HCT116 (cell line): ENCODE measurements around the gene LRRN4CL. TPM values are rescaled to one million over a fixed set of nuclear protein-coding genes. Genes with fewer than 3 reads are reported as not detected.

Source experiments
- ATAC-seq: fragments of 200-7000 bp; cut with Tn5 transposase; 2 replicates; pipeline ENCODE4 v1.9.1; 2020; ENCODE audit warnings: mild to moderate bottlenecking, moderate library complexity
- BruUV-seq: library from RNA; stranded (reverse); fragments of 400-500 nt; replicated peaks from 2 replicates; lab custom pipeline; 2021; lab: Mats Ljungman, UMichigan
- CTCF ChIA-PET: fragments of 300-600 bp; sonication (Branson Sonifier 250); formaldehyde crosslinking; loops from one replicate; lab custom pipeline; 2021; ENCODE audit warnings: antibody characterized with exemption; lab: Charles Lee
- POLR2A ChIA-PET: fragments of 300-600, 350-600 bp; sonication (Branson Sonifier 250); formaldehyde crosslinking; loops from one replicate; lab custom pipeline; 2021; ENCODE audit warnings: antibody characterized with exemption; lab: Charles Lee
- RAD21 ChIA-PET, 2 experiments: fragments of 300-600 bp; sonication (Branson Sonifier 250); formaldehyde crosslinking; loops; one replicate each; lab custom pipeline; 2023; ENCODE audit warnings: low total read pairs in 2 of 2; ENCODE audit not compliant: uncharacterized antibody in 2 of 2, unreplicated experiment in 2 of 2, low non-redundant PET in 1 of 2; lab: Charles Lee
- DNase-seq: peaks from one replicate; pipeline ENCODE4 v3.0.0-alpha.2; 2010; ENCODE audit warnings: low read depth, low spot score
- H2AFZ ChIP-seq: fragments of 200-600 bp; shearing (Covaris generic), sonication (generic); 2 replicates; pipeline ENCODE4 v1.6.1; 2017; ENCODE audit warnings: low read depth, mixed run types, mixed read lengths, antibody characterized with exemption, low read length; ENCODE audit not compliant: poor library complexity, severe bottlenecking
- H3K27ac ChIP-seq: 2 replicates; pipeline ENCODE4 v1.5.1; 2012; ENCODE audit warnings: low read depth, low read length
- H3K27me3 ChIP-seq: fragments of 200-600 bp; sonication (generic); 2 replicates; pipeline ENCODE4 v1.6.1; 2016; ENCODE audit warnings: mixed run types, low read length, mixed read lengths; ENCODE audit not compliant: insufficient read depth
- H3K36me3 ChIP-seq, 2 experiments: fragments of 200-500 bp in 1 of 2; fragments of 200-600 bp in 1 of 2; sonication (Bioruptor generic) in 1 of 2; sonication (generic) in 1 of 2; 2 replicates each; pipeline versions ENCODE4 v1.5.1 to v1.6.1; 2014 to 2016; ENCODE audit warnings: low read length in 2 of 2, inconsistent platforms in 1 of 2, mixed read lengths in 1 of 2, mixed run types in 1 of 2; ENCODE audit not compliant: insufficient read depth in 2 of 2, control insufficient read depth in 1 of 2
- H3K4me1 ChIP-seq, 2 experiments: fragments of 200-600 bp in 1 of 2; sonication (generic) in 1 of 2; 2 replicates each; pipeline versions ENCODE4 v1.5.1 to v1.6.1; 2012 to 2017; ENCODE audit warnings: low read length in 2 of 2, inconsistent platforms in 1 of 2, mild to moderate bottlenecking in 1 of 2, mixed read lengths in 1 of 2, mixed run types in 1 of 2, moderate library complexity in 1 of 2; ENCODE audit not compliant: insufficient read depth in 2 of 2, control insufficient read depth in 1 of 2
- H3K4me2 ChIP-seq: fragments of 200-600 bp; sonication (generic); 2 replicates; pipeline ENCODE4 v1.6.1; 2017; ENCODE audit warnings: mixed run types, low read length, mixed read lengths
- H3K4me3 ChIP-seq, 2 experiments: fragments of 200-600 bp in 1 of 2; sonication (generic) in 1 of 2; replicated peaks in 1 of 2; 2 replicates each; pipeline ENCODE4 v1.5.1; 2011 to 2016; ENCODE audit warnings: low read length in 2 of 2, control low read depth in 1 of 2, low read depth in 1 of 2, mild to moderate bottlenecking in 1 of 2, mixed read lengths in 1 of 2, mixed run types in 1 of 2
- H3K79me2 ChIP-seq: fragments of 200-600 bp; sonication (generic); 2 replicates; pipeline ENCODE4 v1.6.1; 2017; ENCODE audit warnings: mild to moderate bottlenecking, mixed run types, low read length, moderate library complexity, mixed read lengths; ENCODE audit not compliant: insufficient read depth
- H3K9ac ChIP-seq: fragments of 200-600 bp; sonication (generic); 2 replicates; pipeline ENCODE4 v1.6.1; 2016; ENCODE audit warnings: low read length, mixed read lengths
- H3K9me2 ChIP-seq: fragments of 200-600 bp; sonication (generic), shearing (Covaris generic); 2 replicates; pipeline ENCODE4 v1.6.1; 2017; ENCODE audit warnings: mixed run types, mild to moderate bottlenecking, moderate library complexity; ENCODE audit not compliant: insufficient read depth
- H3K9me3 ChIP-seq, 2 experiments: fragments of 200-500 bp in 1 of 2; fragments of 200-600 bp in 1 of 2; sonication (Bioruptor generic) in 1 of 2; sonication (generic) in 1 of 2; 2 replicates each; pipeline ENCODE4 v1.6.1; 2014 to 2017; ENCODE audit warnings: low read length in 2 of 2, mixed read lengths in 2 of 2, inconsistent platforms in 1 of 2, low read depth in 1 of 2, mild to moderate bottlenecking in 1 of 2, mixed run types in 1 of 2, moderate library complexity in 1 of 2; ENCODE audit not compliant: control insufficient read depth in 1 of 2, insufficient read depth in 1 of 2
- H4K20me1 ChIP-seq: fragments of 200-600 bp; sonication (generic), shearing (Covaris generic); 2 replicates; pipeline ENCODE4 v1.6.1; 2017; ENCODE audit warnings: mixed run types, mild to moderate bottlenecking, moderate library complexity; ENCODE audit not compliant: insufficient read depth
- CBX3 ChIP-seq: IDR thresholded peaks from 2 replicates; pipeline ENCODE4 v1.6.1; 2012; ENCODE audit warnings: low read depth
- ELF1 ChIP-seq: IDR thresholded peaks from 2 replicates; pipeline ENCODE4 v1.6.1; 2012; ENCODE audit warnings: low read depth, borderline replicate concordance
- FOSL1 ChIP-seq: IDR thresholded peaks from 2 replicates; pipeline ENCODE4 v1.6.1; 2012; ENCODE audit warnings: low read depth
- JUND ChIP-seq: IDR thresholded peaks from 2 replicates; pipeline ENCODE4 v1.6.1; 2012
- SIN3A ChIP-seq: IDR thresholded peaks from 2 replicates; pipeline ENCODE4 v1.6.1; 2012; ENCODE audit warnings: low read depth
- SP1 ChIP-seq: IDR thresholded peaks from 2 replicates; pipeline ENCODE4 v1.6.1; 2012; ENCODE audit warnings: low read depth
- SRF ChIP-seq: IDR thresholded peaks from 2 replicates; pipeline ENCODE4 v1.6.1; 2012; ENCODE audit warnings: low read depth
- YY1 ChIP-seq: IDR thresholded peaks from 2 replicates; pipeline ENCODE4 v1.6.1; 2011; ENCODE audit warnings: low read length, low read depth, moderate library complexity, mild to moderate bottlenecking; ENCODE audit not compliant: insufficient replicate concordance; ENCODE audit errors: extremely low read depth
- ZFX ChIP-seq: fragments of 450-650 bp; IDR thresholded peaks from 2 replicates; pipeline ENCODE4 v1.6.1; 2017
- ZNF274 ChIP-seq: fragments of 200-500 bp; sonication (Bioruptor generic); IDR thresholded peaks from 2 replicates; pipeline ENCODE4 v1.6.1; 2014; ENCODE audit warnings: mild to moderate bottlenecking, low read depth, low read length, inconsistent platforms
- intact Hi-C: fragments of 100-400 bp; cut with micrococcal nuclease; formaldehyde crosslinking; loops from 2 replicates; pipeline ENCODE4 v1.10.0; 2022
- total RNA-seq: library from RNA; stranded (reverse); gene quantifications from one replicate; pipeline ENCODE4 v1.2.1, GENCODE V29; 2021; ENCODE audit not compliant: unreplicated experiment
- TF ChIP-seq, protein P1 (sequence below): IDR thresholded peaks from 2 replicates; pipeline ENCODE4 v1.6.1; 2012
- TF ChIP-seq, protein P2 (sequence below), 3 experiments: fragments of 200-600 bp in 1 of 3; sonication (generic) in 1 of 3; IDR thresholded peaks in 2 of 3; conservative IDR thresholded peaks in 1 of 3; 2 replicates each; pipeline ENCODE4 v1.5.1; 2012 to 2017; ENCODE audit warnings: low read depth in 2 of 3, low read length in 2 of 3, antibody characterized with exemption in 1 of 3, borderline replicate concordance in 1 of 3, control low read depth in 1 of 3, mild to moderate bottlenecking in 1 of 3, mixed read lengths in 1 of 3, mixed run types in 1 of 3, moderate library complexity in 1 of 3; ENCODE audit not compliant: insufficient read depth in 1 of 3

The LRRN4CL gene
- total RNA-seq, 1 experiment from 2014 or later: 0.71 TPM

DNA sequence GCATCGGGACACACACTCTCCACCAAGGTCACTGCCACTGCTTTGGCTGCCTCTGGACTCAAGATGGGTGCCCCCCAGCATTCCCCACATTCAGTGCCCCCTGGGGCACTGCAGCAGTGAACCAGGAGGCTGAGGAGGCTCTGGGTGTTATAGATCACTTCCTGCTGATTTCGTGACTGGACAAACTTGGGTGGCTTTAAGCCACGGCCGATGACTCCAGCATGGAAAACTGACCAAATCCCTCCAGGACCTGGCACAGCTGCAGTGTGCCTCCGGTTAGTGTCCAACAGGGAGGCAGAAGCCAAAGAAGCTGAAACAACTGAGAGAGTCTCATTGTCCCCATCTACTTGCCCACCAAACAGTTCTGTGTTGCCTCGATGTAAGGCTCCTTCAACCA lies 41.7 kb downstream of the LRRN4CL start:
- TF ChIP-seq ZNF274 (no peak), SIN3A (no peak), SRF (no peak), FOSL1 (no peak), SP1 (no peak)
- no peaks in the 10 kb centered on the region for H4K20me1 ChIP-seq
- ATAC-seq: no peak
- peaks cover 12 to 29% of the 10 kb centered on the region in 2 experiments for H3K4me1 ChIP-seq
- intact Hi-C loops: loop anchor here (5.0 kb wide), 1 partner anchor 35 kb away; the partner anchor contains the start of genes EML3 and ROM1
- H3K4me3 ChIP-seq: no peak overlapping the region
- no peaks in the 10 kb centered on the region for H3K9me2 ChIP-seq
- H3K9me3 ChIP-seq: no peaks in the 10 kb centered on the region
- peaks cover 10 to 21% of the 10 kb centered on the region in 2 experiments; a peak in 3 of 4 replicates for H3K36me3 ChIP-seq
- no peaks in the 10 kb centered on the region for H3K27me3 ChIP-seq
- no peak overlapping the region for H2AFZ ChIP-seq
- ChIA-PET CTCF (interaction anchor here (1.6 kb wide), 1 partner anchor 223 kb away, joined by 4 read pairs; no protein-coding TSS in a partner anchor), POLR2A (interaction anchor here (0.8 to 14.1 kb wide), 2 partner anchors 18 to 194 kb away, joined by 3 to 195 read pairs; partner anchors contain the start of genes C11orf98 and CSKMT), RAD21 (no interaction called here)
- no peak for DNase-seq
- no TSS peak for BruUV-seq
- peak overlapping the region; percentile 41; the same call in 1 of the 2 replicates for H3K27ac ChIP-seq
- H3K4me2 ChIP-seq: no peak overlapping the region
- H3K9ac ChIP-seq: no peak overlapping the region
- peaks cover 65% of the 10 kb centered on the region for H3K79me2 ChIP-seq

DNA sequence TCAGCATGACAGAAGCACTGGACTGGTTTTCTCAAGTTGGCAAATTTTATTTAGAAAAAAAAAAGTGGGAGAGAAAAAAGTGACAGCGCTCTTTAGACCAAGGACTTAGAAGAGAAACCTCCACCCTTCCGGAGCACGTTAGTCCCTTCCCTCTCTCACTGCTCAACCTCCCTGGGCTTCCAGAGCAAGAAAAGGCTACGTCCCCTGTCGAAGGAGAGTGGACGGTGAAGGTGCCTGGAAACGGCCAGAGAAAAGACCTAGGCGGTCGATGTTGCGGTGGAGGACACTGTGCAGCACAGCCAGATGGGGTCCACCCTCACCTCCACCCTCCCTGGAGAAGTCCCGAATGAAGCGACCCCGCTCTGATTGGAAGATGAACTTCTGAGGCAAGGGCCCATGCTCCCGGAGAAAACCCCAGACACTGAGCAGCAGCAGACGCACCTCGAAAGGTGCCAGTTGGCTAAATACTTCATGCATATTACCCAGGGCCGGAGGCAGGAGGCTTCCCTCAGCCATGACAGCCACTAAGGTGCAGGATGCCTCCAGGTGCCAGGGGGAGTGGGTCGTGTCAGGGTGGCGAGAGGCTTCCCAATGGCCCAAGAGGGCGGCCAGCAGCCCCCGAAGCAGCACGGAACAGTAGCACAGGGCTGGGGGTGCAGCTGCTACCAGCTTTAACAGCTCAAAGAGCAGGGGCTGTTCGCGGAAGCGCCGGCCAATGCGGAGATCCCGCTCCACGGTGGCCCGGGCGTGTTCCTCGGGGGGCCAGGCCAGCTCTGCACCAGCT lies 42.3 kb downstream of the LRRN4CL start:
- H3K4me3 ChIP-seq: no peak overlapping the region
- DNase-seq: no peak
- no peaks in the 10 kb centered on the region for H3K9me2 ChIP-seq
- peak overlapping the region; percentile 41; the same call in 1 of the 2 replicates for H3K27ac ChIP-seq
- no peak overlapping the region for H3K9ac ChIP-seq
- ChIA-PET POLR2A (interaction anchor here (0.8 to 14.1 kb wide), 5 partner anchors 8 to 194 kb away, joined by 3 to 195 read pairs (median 5); partner anchors contain the start of genes B3GAT3, C11orf98 and CSKMT), RAD21 (interaction anchor here in 1 of 2 experiments (0.6 kb wide), 1 partner anchor 247 kb away, joined by 3 read pairs; no protein-coding TSS in a partner anchor), CTCF (interaction anchor here (1.6 kb wide), 1 partner anchor 222 kb away, joined by 4 read pairs; no protein-coding TSS in a partner anchor)
- H3K9me3 ChIP-seq: no peaks in the 10 kb centered on the region
- peaks cover 10 to 22% of the 10 kb centered on the region in 2 experiments; a peak in 3 of 4 replicates for H3K36me3 ChIP-seq
- peaks cover 65% of the 10 kb centered on the region for H3K79me2 ChIP-seq
- H4K20me1 ChIP-seq: no peaks in the 10 kb centered on the region
- H3K4me2 ChIP-seq: peak overlapping the region; percentile 84
- intact Hi-C loops: loop anchor here (5.0 kb wide), 1 partner anchor 35 kb away; the partner anchor contains the start of genes EML3 and ROM1
- H3K27me3 ChIP-seq: no peaks in the 10 kb centered on the region
- peak; percentile 21 for ATAC-seq
- no peak overlapping the region for H2AFZ ChIP-seq
- H3K4me1 ChIP-seq: peaks cover 11 to 24% of the 10 kb centered on the region in 2 experiments
- no TSS peak for BruUV-seq
- TF ChIP-seq, protein P1, sequence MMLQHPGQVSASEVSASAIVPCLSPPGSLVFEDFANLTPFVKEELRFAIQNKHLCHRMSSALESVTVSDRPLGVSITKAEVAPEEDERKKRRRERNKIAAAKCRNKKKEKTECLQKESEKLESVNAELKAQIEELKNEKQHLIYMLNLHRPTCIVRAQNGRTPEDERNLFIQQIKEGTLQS: no peak
- no peak for TF ChIP-seq SIN3A
- TF ChIP-seq, protein P2, sequence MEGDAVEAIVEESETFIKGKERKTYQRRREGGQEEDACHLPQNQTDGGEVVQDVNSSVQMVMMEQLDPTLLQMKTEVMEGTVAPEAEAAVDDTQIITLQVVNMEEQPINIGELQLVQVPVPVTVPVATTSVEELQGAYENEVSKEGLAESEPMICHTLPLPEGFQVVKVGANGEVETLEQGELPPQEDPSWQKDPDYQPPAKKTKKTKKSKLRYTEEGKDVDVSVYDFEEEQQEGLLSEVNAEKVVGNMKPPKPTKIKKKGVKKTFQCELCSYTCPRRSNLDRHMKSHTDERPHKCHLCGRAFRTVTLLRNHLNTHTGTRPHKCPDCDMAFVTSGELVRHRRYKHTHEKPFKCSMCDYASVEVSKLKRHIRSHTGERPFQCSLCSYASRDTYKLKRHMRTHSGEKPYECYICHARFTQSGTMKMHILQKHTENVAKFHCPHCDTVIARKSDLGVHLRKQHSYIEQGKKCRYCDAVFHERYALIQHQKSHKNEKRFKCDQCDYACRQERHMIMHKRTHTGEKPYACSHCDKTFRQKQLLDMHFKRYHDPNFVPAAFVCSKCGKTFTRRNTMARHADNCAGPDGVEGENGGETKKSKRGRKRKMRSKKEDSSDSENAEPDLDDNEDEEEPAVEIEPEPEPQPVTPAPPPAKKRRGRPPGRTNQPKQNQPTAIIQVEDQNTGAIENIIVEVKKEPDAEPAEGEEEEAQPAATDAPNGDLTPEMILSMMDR (IDR thresholded peaks at IDR 0.05 in 2 of 3, conservative IDR thresholded peaks at IDR 0.05 in 1 of 3; ENCODE audit: borderline replicate concordance in 1 of 3, insufficient read depth in 1 of 3, low read depth in 2 of 3, low read length in 2 of 3): no peak
- no peak for TF ChIP-seq JUND
- no peak for TF ChIP-seq ZFX
- TF ChIP-seq CBX3: no peak
- no peak for TF ChIP-seq ZNF274
- TF ChIP-seq YY1: no peak
- no peak for TF ChIP-seq ELF1
